K562 (cell line): Measurements from ENCODE around the gene EPN2. TPM values are rescaled to one million over a fixed set of nuclear protein-coding genes. Genes with fewer than 3 reads are reported as not detected.

ENCODE experiments used
- ATAC-seq: fragments of 200-7000 bp; cut with Tn5 transposase; 3 replicates; pipeline ENCODE4 v1.9.1; 2020; ENCODE audit warnings: moderate library complexity
- BruUV-seq: library from RNA; stranded (reverse); fragments of 400-500 nt; replicated peaks from 2 replicates; lab custom pipeline; 2021; lab: Mats Ljungman, UMichigan
- CTCF ChIA-PET: fragments of 300-600 bp; formaldehyde crosslinking; extraction: SDS; loops from one replicate; lab custom pipeline; 2021; ENCODE audit warnings: low intra/inter-chr PET ratio; lab: Yijun Ruan, JAX
- POLR2A ChIA-PET: fragments of 300-600, 350-650 bp; sonication (Branson Sonifier 250); formaldehyde crosslinking; extraction: SDS; loops from one replicate; lab custom pipeline; 2021; ENCODE audit warnings: antibody characterized with exemption, inconsistent platforms; lab: Yijun Ruan, JAX
- DNase-seq, 4 experiments: peaks; one replicate each; pipeline versions ENCODE4 v3.0.0 to v3.0.0-alpha.2; 2011 to 2018; ENCODE audit warnings: low spot score in 3 of 4, mixed read lengths in 3 of 4; ENCODE audit errors: extremely low read depth in 1 of 4
- FAIRE-seq: peaks from 2 replicates; lab custom pipeline; 2011; peaks lifted over from hg19 to GRCh38; lab: Jason Lieb, UNC
- H2AFZ ChIP-seq: 2 replicates; pipeline ENCODE4 v1.6.0; 2011; ENCODE audit warnings: low read depth, low read length, control low read depth, inconsistent platforms
- H3K27ac ChIP-seq: fragments of 200-600 bp; 3 replicates; pipeline ENCODE4 v1.8.0; 2011; ENCODE audit warnings: low read depth, mild to moderate bottlenecking, control low read depth, inconsistent platforms, low read length, moderate library complexity, mixed read lengths; ENCODE audit errors: extremely low read depth
- H3K27me3 ChIP-seq, 2 experiments: fragments of 300-600 bp in 1 of 2; 2 replicates in 1 of 2; 3 replicates in 1 of 2; pipeline versions ENCODE4 v1.6.0 to v1.8.0; 2011; ENCODE audit warnings: inconsistent platforms in 2 of 2, low read length in 2 of 2, mild to moderate bottlenecking in 1 of 2, mixed read lengths in 1 of 2, moderate library complexity in 1 of 2; ENCODE audit not compliant: control insufficient read depth in 2 of 2, insufficient read depth in 2 of 2
- H3K36me3 ChIP-seq: fragments of 300-600 bp; 3 replicates; pipeline ENCODE4 v1.8.0; 2011; ENCODE audit warnings: mild to moderate bottlenecking, low read length, inconsistent platforms; ENCODE audit not compliant: control insufficient read depth, insufficient read depth
- H3K4me1 ChIP-seq, 2 experiments: fragments of 200-600 bp in 1 of 2; replicated peaks in 1 of 2; 2 replicates in 1 of 2; 3 replicates in 1 of 2; pipeline versions ENCODE4 v1.5.1 to v1.8.0; 2011; ENCODE audit warnings: inconsistent platforms in 2 of 2, low read length in 2 of 2, mild to moderate bottlenecking in 1 of 2, mixed read lengths in 1 of 2, moderate library complexity in 1 of 2; ENCODE audit not compliant: control insufficient read depth in 2 of 2, insufficient read depth in 2 of 2
- H3K4me2 ChIP-seq: 2 replicates; pipeline ENCODE4 v1.6.1; 2011; ENCODE audit warnings: low read length, control low read depth, inconsistent platforms, mixed read lengths; ENCODE audit not compliant: insufficient read depth
- H3K4me3 ChIP-seq: fragments of 200-600 bp; sonication (generic), shearing (Covaris generic); 2 replicates; pipeline ENCODE4 v1.5.1; 2016; ENCODE audit warnings: control low read depth, inconsistent platforms
- H3K79me2 ChIP-seq: fragments of 200-600 bp; 3 replicates; pipeline ENCODE4 v1.8.0; 2011; ENCODE audit warnings: low read length, inconsistent platforms; ENCODE audit not compliant: control insufficient read depth, insufficient read depth
- H3K9ac ChIP-seq, 2 experiments: 2 replicates each; pipeline versions ENCODE4 v1.6.0 to v1.6.1; 2011; ENCODE audit warnings: low read depth in 2 of 2, low read length in 2 of 2, control low read depth in 1 of 2, inconsistent platforms in 1 of 2, mild to moderate bottlenecking in 1 of 2, mixed read lengths in 1 of 2; ENCODE audit not compliant: insufficient read depth in 1 of 2
- H3K9me1 ChIP-seq: one replicate; pipeline ENCODE4 v1.6.0; 2011; ENCODE audit warnings: inconsistent platforms, mild to moderate bottlenecking, low read length, moderate library complexity; ENCODE audit not compliant: control insufficient read depth, insufficient read depth
- H3K9me3 ChIP-seq: replicated peaks from 2 replicates; pipeline ENCODE4 v1.5.1; 2011; ENCODE audit warnings: low read depth, low read length, inconsistent platforms; ENCODE audit not compliant: control insufficient read depth, insufficient read depth
- H4K20me1 ChIP-seq: replicated peaks from 2 replicates; pipeline ENCODE4 v1.6.1; 2011; ENCODE audit warnings: low read length, inconsistent platforms, mixed read lengths; ENCODE audit not compliant: control insufficient read depth, insufficient read depth
- CCAR2 ChIP-seq: fragments of 200-400 bp; formaldehyde crosslinking; IDR thresholded peaks from 2 replicates; pipeline ENCODE4 v1.6.1; 2017; ENCODE audit warnings: mild to moderate bottlenecking, low read depth, low read length
- HDAC1 ChIP-seq, 2 experiments: fragments of 450-650 bp; IDR thresholded peaks; 2 replicates each; pipeline ENCODE4 v1.6.1; 2016 to 2017; ENCODE audit warnings: inconsistent platforms in 1 of 2, mild to moderate bottlenecking in 1 of 2, moderate library complexity in 1 of 2
- POLR2A ChIP-seq: fragments of 450-650 bp; conservative IDR thresholded peaks from 2 replicates; pipeline ENCODE4 v1.6.1; 2016
- PTRF ChIP-seq: fragments of 450-650 bp; IDR thresholded peaks from 2 replicates; pipeline ENCODE4 v1.6.1; 2016; ENCODE audit warnings: mild to moderate bottlenecking, missing genetic modification characterization, missing compliant biosample characterization
- SREBF1 ChIP-seq: fragments of 150-350 bp; IDR thresholded peaks from 2 replicates; pipeline ENCODE4 v1.6.1; 2014; ENCODE audit warnings: antibody characterized with exemption, low read depth, low read length, borderline replicate concordance
- ZNF263 ChIP-seq: sonication (generic); formaldehyde crosslinking; IDR thresholded peaks from 2 replicates; pipeline ENCODE4 v1.8.0; 2022; ENCODE audit warnings: mild to moderate bottlenecking, missing genetic modification reagents, borderline replicate concordance
- WGBS: fragments of 100-300 bp; shearing (Covaris generic); methylation state at CpG from one replicate; pipeline ENCODE4 v1.1.6; 2016; ENCODE audit warnings: low coverage, mixed read lengths; ENCODE audit not compliant: insufficient coverage; ENCODE audit errors: missing lambda C conversion rate; 5-methylcytosine and 5-hydroxymethylcytosine counted together
- in situ Hi-C: fragments of 300-500 bp; cut with MboI; formaldehyde crosslinking; loops from 4 replicates; pipeline ENCODE4 v1.15.0; 2018; ENCODE audit warnings: inconsistent platforms, mixed read lengths
- intact Hi-C: fragments of 100-400 bp; cut with micrococcal nuclease; formaldehyde crosslinking; loops from 2 replicates; pipeline ENCODE4 v1.14.2; 2022
- polyA plus RNA-seq, 8 experiments: library from polyadenylated mRNA; depleted of rRNA in 4 of 8; stranded (reverse) in 5 of 8; unstranded in 3 of 8; fragments of >200 nt; fragmentation: Nextera tagmentation in 2 of 8; fragmentation: Illumina TruSeq in 1 of 8; extraction: Ambion mirVana in 2 of 8; extraction: Trizol in 1 of 8; gene quantifications; 2 replicates each; pipeline versions ENCODE4 v1.2.1 to v1.2.3, GENCODE V29; 2011 to 2014; ENCODE audit warnings: inconsistent platforms in 1 of 8, missing spikeins in 1 of 8
- total RNA-seq, 7 experiments: library from RNA; depleted of rRNA in 6 of 7; stranded (reverse); fragments of >200 nt in 6 of 7; fragmentation: Illumina TruSeq in 2 of 7; extraction: Trizol in 2 of 7; gene quantifications; 2 replicates each; pipeline versions ENCODE4 v1.2.1 to v1.2.3, GENCODE V29; 2011 to 2021; ENCODE audit warnings: low replicate concordance in 1 of 7
- TF ChIP-seq, protein P1 (sequence below): fragments of 250-450 bp; sonication (Bioruptor Pico); IDR thresholded peaks from 2 replicates; pipeline ENCODE4 v1.8.0; 2022; ENCODE audit warnings: moderate library complexity, mild to moderate bottlenecking, inconsistent platforms
- TF ChIP-seq, protein P2 (sequence below): fragments of 250-450 bp; sonication (Bioruptor Pico); IDR thresholded peaks from 2 replicates; pipeline ENCODE4 v1.4.0; 2020; ENCODE audit warnings: mild to moderate bottlenecking, moderate library complexity, borderline replicate concordance
- TF ChIP-seq, protein P3 (sequence below): fragments of 250-450 bp; sonication (Bioruptor Pico); IDR thresholded peaks from 2 replicates; pipeline ENCODE4 v1.4.0; 2020; ENCODE audit warnings: mild to moderate bottlenecking, moderate library complexity

EPN2 gene
- total and polyA plus RNA-seq, 9 of the 15 experiments (the other 6 are each of a cell fraction or from before 2014, with no cell fraction given), result 1.0 to 12.9 (median 8.9) TPM

DNA sequence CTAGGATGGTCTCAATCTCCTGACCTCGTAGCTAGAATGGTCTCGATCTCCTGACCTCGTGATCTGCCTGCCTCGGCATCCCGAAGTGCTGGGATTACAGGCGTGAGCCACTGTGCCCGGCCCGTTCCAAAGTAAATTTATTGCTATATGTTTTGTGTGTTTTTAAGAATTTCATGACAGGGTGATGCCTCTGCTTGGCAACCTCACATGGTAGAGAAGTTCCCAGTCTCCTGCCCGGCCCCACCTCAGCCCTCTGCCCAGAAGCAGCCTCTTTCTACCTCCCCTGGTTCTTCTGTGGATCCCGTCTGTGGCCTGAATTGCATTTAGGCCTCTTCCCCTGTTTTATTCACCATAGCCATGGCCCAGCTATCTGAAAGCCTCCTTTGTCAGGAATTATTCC is 70.4 kb downstream of the EPN2 start:
- 84% methylated on average over 10 of the region's 10 CpGs for WGBS
- Histone ChIP-seq H3K4me3 (no peak overlapping the region), H2AFZ (no peak overlapping the region), H3K27me3 (no peaks in the 10 kb centered on the region), H3K27ac (no peak overlapping the region), H3K4me1 (peaks cover 26 to 34% of the 10 kb centered on the region in 2 experiments), H3K36me3 (peaks cover 10% of the 10 kb centered on the region; the same call in 2 of the 3 replicates), H3K9me1 (peaks cover 7% of the 10 kb centered on the region), H3K9ac (no peak overlapping the region), H3K9me3 (no peaks in the 10 kb centered on the region), H3K4me2 (no peak overlapping the region), H3K79me2 (peaks cover 7% of the 10 kb centered on the region; the same call in 1 of the 3 replicates), H4K20me1 (no peaks in the 10 kb centered on the region)
- ATAC-seq (no peak), DNase-seq (no peak), FAIRE-seq (no peak)
- BruUV-seq, result no TSS peak
- ChIA-PET POLR2A (interaction anchor here (0.7 to 2.7 kb wide), 2 partner anchors 13 to 15 kb away, joined by 3 to 9 read pairs; no protein-coding TSS in a partner anchor), CTCF (no interaction called here)
- in situ Hi-C loops, result no loop called here
- TF ChIP-seq, protein P1, sequence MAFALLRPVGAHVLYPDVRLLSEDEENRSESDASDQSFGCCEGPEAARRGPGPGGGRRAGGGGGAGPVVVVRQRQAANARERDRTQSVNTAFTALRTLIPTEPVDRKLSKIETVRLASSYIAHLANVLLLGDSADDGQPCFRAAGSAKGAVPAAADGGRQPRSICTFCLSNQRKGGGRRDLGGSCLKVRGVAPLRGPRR (CRISPR knock-in tag), result no peak
- TF ChIP-seq POLR2A, result no peak
- TF ChIP-seq PTRF (tag), result no peak
- TF ChIP-seq HDAC1 (IDR thresholded peaks at IDR 0.05), result no peak
- TF ChIP-seq ZNF263 (CRISPR knock-in tag), result no peak
- intact Hi-C loops, result no loop called here

DNA sequence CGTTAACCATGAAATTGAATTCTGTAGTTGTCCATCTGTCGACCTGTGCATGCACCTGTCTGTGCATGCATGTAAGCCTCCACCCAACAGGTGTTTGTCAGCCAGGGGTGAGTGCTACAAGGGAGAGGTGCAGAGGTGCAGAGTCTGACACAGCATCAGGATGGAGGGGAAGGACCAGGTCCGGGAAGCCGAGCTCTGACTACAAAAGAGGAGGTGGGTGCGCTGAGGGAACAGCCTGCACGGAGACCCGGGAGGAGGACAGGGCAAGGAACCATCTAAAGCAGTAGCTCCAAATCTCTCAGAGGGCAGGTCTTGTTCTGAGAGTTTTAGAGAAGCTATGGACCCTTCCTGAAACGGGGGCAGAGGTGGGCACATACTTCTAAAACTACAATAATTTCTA is 71.2 kb downstream of the EPN2 start:
- intact Hi-C loops (no loop called here), in situ Hi-C loops (no loop called here)
- Histone ChIP-seq H3K4me1 (peaks cover 23 to 31% of the 10 kb centered on the region in 2 experiments), H3K27me3 (no peaks in the 10 kb centered on the region), H3K4me3 (no peak overlapping the region), H3K79me2 (peaks cover 7% of the 10 kb centered on the region; the same call in 1 of the 3 replicates), H3K9ac (no peak overlapping the region), H3K9me1 (peaks cover 7% of the 10 kb centered on the region), H3K27ac (no peak overlapping the region), H3K9me3 (no peaks in the 10 kb centered on the region), H3K36me3 (peaks cover 14% of the 10 kb centered on the region; the same call in 2 of the 3 replicates), H3K4me2 (no peak overlapping the region), H4K20me1 (no peaks in the 10 kb centered on the region), H2AFZ (no peak overlapping the region)
- ChIA-PET POLR2A (interaction anchor here (2.7 kb wide), 1 partner anchor 13 kb away, joined by 9 read pairs; no protein-coding TSS in a partner anchor), CTCF (no interaction called here)
- 84% methylated on average over 7 of the region's 8 CpGs for WGBS
- DNase-seq (no peak), FAIRE-seq (no peak), ATAC-seq (no peak)
- no TSS peak for BruUV-seq
- TF ChIP-seq SREBF1, result no peak
- no peak for TF ChIP-seq CCAR2
- TF ChIP-seq, protein P2, sequence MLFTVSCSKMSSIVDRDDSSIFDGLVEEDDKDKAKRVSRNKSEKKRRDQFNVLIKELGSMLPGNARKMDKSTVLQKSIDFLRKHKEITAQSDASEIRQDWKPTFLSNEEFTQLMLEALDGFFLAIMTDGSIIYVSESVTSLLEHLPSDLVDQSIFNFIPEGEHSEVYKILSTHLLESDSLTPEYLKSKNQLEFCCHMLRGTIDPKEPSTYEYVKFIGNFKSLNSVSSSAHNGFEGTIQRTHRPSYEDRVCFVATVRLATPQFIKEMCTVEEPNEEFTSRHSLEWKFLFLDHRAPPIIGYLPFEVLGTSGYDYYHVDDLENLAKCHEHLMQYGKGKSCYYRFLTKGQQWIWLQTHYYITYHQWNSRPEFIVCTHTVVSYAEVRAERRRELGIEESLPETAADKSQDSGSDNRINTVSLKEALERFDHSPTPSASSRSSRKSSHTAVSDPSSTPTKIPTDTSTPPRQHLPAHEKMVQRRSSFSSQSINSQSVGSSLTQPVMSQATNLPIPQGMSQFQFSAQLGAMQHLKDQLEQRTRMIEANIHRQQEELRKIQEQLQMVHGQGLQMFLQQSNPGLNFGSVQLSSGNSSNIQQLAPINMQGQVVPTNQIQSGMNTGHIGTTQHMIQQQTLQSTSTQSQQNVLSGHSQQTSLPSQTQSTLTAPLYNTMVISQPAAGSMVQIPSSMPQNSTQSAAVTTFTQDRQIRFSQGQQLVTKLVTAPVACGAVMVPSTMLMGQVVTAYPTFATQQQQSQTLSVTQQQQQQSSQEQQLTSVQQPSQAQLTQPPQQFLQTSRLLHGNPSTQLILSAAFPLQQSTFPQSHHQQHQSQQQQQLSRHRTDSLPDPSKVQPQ (CRISPR knock-in tag), result no peak
- TF ChIP-seq, protein P3, sequence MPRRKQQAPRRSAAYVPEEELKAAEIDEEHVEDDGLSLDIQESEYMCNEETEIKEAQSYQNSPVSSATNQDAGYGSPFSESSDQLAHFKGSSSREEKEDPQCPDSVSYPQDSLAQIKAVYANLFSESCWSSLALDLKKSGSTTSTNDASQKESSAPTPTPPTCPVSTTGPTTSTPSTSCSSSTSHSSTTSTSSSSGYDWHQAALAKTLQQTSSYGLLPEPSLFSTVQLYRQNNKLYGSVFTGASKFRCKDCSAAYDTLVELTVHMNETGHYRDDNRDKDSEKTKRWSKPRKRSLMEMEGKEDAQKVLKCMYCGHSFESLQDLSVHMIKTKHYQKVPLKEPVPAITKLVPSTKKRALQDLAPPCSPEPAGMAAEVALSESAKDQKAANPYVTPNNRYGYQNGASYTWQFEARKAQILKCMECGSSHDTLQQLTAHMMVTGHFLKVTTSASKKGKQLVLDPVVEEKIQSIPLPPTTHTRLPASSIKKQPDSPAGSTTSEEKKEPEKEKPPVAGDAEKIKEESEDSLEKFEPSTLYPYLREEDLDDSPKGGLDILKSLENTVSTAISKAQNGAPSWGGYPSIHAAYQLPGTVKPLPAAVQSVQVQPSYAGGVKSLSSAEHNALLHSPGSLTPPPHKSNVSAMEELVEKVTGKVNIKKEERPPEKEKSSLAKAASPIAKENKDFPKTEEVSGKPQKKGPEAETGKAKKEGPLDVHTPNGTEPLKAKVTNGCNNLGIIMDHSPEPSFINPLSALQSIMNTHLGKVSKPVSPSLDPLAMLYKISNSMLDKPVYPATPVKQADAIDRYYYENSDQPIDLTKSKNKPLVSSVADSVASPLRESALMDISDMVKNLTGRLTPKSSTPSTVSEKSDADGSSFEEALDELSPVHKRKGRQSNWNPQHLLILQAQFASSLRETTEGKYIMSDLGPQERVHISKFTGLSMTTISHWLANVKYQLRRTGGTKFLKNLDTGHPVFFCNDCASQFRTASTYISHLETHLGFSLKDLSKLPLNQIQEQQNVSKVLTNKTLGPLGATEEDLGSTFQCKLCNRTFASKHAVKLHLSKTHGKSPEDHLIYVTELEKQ (CRISPR knock-in tag), result no peak
